HG03196 (cell line): ENCODE results near the gene ZNF536.

Experiments
- ATAC-seq: cut with Tn5 transposase; IDR thresholded peaks from one replicate; pipeline ENCODE4 v1.9.1; 2021; ENCODE audit not compliant: unreplicated experiment

The ZNF536 gene

DNA sequence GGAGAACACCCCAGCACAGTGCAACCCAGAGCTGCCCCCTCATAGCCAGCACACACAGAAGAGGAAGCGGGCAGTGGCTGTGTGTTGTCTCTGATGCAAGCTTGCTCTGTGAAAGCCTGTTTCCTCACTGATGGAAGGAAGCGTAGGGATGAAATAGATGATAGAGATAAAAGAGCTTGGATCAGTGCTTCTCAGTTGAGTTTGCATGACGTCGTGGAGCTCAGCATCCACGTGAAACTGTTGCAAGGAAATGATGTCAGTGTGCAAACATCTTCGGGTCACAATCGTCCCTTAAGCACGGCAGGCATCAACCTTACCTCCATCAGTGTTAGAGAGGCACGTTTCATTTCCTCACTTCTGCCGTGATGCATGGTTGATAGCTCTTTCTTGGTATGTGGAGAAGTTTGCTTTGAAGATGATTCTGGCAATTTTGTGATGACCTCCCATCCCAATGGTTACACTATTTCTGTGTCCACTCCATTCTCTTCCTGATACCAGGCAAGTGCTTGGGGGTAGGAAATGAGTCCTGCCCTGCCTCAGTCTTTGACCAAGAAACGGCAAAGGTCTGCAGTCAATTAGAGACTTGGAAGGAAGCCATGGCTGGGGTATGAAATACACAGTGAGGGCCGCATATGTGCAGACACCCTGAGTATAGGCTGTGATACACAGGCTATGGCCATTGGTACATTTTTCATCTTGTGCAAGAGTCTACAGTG is 183.0 kb downstream of the ZNF536 start:
- ATAC-seq: no peak

DNA sequence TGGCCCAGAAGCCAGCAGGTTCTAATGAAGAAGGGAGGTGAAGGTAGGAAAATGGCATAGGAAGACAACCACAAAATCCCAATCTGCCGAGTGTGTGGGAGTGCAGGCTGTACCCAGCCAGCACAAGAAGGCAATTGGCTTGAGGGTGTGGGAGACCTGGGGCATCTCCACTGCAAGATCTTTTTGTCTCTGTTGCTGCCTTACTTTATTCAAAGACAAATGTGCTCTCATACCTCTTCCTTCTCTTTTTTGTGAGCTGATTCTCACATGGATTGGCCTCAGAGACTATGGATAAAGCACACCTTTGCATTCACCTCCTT is 183.6 kb downstream of the ZNF536 start:
- ATAC-seq: no peak

DNA sequence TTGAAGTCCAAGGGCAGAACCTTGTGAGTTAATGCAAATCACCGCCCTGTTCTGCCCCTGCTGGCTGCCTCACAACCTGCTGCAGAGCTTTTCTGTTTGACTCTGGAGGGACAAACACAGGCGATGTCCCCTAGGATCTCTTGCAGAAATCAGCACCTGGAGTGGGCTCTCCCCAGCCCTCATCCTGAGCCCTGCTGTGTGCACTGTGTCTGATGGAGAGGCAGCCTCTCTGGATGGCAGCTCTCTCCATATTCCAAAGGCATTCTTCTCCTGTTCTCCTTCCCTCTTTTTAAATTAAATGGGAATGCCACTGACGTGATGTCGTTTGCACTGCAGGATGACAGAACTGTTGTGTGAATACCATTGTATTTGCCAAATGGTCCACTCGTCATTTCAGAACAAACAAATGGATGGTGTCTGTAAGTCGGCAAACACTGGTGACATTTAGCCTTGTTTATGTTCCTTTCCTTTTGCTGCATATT is 184.1 kb downstream of the ZNF536 start:
- ATAC-seq: no peak

DNA sequence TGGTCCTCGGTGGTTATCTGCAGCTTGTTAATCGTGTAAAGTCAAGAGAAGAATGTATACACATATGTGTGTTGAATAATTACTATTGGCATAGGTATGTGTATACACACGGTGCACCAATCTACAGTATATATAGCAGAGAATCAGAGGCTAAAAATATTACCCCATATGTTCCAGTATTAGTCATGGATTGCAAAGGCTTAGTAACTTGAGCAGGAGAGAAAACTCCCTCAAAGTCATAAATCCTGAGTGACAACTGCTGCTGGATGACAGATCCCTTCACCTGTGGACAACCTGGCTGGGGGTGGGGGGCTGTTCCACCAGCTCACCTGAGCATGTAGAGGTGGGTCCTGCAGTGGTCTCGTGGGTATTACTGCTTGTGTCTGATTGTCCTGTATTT is 185.0 kb downstream of the ZNF536 start:
- no peak for ATAC-seq

DNA sequence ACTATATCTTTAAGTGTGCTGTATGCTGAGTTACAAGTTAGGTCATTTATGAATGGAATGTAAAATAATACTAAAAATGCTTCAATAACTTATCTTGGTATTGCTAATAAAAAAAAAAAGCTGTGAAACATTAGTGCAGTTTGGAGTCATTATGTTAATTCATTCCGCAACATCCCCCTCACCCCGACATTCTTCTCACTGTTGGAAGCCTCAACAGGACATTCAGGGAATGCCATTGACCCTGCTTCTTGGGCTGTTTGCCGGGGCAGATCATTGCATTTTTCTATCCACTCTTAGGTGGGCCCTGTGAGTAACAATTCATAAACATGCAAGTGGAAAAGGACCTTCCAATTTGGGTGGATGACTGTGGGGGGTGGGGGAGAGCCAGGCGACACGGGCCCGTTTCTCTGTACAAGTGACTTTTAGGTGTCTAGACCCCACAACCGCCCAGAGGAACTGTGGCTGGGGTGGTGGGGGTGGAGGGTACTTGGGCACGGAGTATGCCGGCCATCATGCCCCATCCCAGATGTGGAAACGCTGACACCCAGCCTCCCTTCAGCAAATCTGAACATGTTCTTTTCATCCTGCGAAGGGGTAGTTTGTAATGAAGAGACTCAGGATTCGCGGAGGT is 185.9 kb downstream of the ZNF536 start:
- no peak for ATAC-seq

DNA sequence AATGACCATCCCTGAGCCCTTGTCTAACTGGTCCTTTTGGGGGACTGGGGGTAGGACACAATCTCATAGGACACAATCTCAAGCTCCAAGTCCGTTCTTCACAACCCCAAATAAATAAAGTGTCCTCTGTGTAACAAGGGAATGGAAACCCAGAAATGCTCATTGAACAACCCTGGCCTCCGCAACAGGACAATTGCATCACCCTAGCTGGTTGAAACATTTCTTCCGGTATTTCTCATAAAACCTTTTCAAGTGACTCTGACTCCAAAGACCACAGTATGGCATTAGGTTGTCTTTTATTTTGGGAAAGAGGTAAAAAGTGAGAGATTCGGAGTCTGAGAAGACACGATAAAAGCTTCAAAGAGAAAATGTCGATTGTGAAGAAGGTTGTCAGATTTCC is 186.6 kb downstream of the ZNF536 start:
- no peak for ATAC-seq

DNA sequence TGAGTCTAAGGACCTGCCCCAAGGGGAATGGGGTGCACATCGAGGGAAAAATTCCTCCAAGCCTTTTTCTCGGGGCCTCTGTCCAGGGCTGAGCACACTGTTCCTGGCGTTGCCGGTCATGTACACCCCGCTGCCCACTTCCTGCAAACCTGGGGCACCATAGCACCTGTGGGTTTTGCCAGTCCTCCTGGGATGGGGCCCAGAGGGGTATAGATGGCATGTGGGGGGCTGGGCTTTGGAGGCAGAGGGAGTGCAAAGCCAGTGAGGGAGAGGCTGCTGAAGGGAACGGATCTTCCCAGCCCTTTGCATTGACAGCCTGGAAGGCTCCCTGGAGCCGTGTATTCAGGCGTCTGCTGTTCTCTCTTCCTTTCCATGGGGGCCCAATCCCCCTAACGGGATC is 187.3 kb downstream of the ZNF536 start:
- ATAC-seq: no peak

DNA sequence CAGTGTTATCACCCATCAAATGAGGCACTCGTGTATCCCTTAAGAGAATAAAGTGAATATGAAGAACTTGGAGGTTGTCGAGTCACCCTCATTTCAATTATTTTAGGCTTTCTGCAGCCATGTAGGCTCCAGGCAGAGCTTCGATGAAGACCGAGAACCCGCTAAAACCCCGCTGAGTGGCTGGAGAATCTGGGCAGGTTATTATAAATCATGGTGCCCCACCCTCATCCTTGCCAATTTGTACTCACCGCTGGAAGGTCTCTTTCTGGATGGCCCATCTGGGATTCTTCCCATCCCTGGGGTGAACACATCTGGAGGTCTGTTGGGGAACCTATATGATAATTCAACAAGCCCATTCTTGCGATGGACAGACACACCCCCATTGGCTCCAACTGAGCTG is 190.8 kb downstream of the ZNF536 start:
- ATAC-seq: no peak

DNA sequence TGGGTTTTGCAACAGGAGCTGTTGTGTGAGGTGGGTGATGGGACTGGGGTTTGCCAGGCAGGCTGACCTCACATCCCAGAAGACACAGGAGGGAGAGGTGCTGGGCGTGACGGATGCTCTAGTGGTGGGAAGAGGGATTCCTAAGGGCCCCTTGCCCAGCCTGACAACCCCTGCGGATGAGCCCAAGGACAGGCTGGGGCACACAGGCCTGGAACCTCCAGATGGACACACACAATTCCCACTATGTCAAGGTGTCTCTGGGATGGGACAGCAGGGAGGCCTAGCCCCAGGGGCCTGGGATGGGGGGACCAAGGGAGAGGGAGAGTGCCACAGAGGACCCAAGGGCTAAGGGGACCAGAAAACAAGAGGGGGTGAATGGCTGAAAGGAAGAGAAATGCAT is 191.5 kb downstream of the ZNF536 start:
- no peak for ATAC-seq

DNA sequence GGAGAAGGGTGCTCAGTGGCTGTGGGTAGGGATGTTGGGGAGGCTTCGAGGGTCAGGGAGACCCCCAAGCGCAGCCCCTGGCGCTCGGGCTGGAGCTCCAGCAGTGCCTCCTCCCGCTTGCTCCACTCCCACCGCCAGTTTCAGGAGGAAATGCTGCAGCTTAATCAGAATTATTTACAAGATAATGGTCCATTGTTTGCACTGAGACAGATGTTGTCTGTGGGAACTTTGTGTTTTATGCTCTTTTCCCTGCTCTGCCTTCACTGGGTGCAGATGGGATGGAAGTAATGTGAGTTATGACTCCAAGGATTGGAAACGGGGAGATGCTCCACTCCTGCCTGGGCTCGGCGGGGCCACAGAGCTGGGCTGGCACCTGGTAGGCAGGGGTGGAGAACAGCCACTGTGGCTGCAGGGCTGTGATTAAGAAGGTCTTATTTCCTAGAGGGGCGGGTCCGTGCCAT is 192.4 kb downstream of the ZNF536 start:
- ATAC-seq: no peak

DNA sequence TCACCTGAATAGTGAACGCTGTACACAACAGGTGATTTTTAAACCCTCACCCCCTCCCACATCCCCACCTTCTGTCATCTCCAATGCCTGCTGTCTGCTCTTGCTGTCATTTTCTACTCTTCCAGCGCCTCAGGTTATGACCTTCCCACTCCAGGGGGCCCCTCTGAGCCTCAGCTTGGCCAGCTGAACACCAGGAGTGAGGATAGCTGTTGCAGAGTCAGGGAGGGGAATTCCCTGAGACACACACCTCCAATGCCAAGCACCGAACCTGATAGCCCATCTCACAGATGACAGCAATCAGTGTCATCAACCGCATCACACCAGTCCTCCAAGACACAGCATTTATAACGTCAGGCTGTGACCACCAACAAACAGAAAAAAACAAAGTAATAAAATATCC is 193.5 kb downstream of the ZNF536 start:
- no peak for ATAC-seq

DNA sequence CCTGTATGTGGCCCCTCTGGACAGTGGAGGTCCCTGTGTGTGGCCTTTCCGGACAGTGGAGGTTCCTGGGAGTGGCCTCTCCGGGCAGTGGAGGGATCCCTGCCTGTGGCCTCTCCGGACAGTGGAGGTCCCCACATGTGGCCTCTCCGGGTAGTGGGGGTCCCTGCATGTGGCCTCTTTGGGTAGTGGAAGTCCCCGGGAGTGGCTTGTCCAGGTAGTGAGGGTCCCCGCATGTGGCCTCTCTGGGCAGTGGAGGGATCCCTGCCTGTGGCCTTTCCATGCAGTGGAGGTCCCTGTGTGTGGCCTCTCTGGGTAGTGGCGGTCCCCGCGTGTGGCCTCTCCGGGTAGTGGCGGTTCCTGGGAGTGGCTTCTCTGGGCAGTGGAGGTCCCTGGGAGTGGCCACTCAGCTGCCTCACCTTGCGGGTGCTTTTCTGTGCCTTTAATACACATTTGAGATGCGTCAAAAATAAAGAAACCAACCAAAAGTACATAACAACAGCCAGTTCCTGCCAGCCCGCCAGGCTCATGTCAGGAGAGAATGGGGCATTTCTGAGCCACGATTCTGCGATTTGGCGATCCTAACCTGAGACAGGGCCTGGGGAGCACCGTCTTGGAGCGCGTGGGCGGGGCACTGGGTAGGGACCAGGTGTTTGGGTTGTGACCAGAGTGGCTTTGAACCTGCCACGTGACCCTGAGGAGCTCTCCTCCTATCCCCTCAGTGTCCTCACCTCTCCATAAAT is 194.7 kb downstream of the ZNF536 start:
- no peak for ATAC-seq

DNA sequence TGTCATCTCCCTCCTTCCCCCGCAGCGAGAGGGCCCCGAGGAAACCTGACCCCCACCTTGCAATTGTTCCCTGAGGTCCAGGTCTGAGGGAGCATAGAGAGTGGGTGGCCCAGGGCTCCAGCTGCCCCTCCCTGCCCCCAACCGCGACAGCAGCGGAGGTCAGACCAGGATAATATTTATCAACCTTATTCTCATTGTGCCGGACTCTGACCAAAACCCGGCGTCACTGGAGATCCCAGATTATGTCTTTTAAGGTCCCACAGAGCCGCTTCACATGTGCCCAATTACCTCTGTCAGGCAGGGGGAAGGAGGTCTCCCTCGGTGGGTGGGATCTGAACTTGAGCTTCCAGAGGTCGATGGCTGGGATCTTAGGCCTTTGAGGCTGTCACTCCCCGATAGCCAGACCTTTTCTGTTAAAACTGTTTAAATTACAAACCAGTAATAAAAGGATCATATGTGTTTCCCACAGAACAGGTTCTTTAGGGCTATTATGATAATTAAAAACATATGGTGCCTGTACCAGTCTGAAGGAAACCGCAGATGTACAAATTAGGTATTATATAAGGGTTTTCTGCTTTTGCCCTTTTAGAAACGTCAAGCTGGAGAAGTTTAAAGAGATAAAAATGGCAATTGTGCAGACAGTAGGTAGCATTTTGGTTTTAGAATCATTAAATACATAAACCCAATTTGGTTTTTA is 195.5 kb downstream of the ZNF536 start:
- ATAC-seq: no peak

DNA sequence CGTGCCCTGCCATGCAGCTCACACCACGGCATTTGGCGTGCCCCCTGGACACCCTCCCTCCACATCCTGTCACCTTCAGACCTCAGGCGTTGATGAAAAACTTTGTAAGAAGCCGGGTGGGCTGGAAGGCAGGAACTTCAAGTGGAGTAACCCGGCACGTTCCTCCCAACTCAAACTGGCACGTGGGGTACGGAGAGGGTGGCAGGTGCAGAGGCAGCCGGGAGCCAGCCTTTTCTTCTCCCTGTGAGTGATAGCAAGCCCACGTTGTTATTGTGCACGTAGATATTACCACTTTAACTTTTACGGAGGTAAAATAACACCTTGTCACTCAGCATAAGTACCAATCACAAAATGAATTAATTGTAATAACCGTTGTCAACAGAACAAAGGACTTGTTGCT is 198.0 kb downstream of the ZNF536 start:
- no peak for ATAC-seq

DNA sequence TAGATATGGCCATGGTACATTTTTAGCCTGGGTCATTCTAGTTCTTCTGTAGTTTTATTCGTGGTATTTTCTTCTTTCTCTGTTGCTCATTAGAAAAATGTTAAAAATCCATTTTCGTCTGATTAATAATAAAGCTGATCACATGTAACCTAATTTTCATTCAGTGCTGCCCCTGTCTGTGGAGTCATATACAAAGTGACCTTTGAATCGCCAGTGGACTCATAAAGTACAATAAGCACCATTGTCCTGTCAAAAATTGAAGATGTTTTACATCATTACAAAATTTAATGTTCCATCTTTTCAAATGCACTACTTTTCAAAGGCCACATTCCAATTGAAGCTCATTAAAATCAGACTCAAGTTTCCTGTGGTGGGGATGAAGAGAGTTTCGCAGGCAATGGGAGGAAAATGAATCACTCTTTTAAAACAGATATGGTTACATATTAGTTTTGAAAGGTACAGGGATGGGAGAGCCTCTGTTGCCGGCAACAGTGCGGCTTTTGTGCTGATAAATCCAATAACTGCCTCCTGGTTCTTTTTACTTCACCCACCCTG is 205.4 kb downstream of the ZNF536 start:
- ATAC-seq: no peak

DNA sequence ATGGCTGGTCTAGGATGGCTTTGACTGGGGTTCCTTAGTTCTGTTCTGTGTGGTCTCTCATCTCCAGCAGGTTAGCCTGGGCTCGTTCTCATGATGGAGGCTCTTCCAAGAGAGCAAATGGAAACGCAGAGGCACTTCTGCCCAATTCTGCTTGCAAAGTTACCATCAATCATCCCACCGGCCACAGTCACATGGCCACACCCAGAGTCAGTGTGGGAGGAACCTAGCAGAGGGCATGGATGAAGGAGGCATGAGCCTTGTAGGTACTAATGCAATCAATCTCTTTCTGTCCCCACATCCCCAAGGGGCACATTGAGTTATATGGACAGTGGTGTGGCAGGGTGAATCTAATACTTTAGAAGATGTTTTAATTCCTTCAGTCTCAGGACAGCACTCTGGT is 207.2 kb downstream of the ZNF536 start:
- ATAC-seq: no peak

DNA sequence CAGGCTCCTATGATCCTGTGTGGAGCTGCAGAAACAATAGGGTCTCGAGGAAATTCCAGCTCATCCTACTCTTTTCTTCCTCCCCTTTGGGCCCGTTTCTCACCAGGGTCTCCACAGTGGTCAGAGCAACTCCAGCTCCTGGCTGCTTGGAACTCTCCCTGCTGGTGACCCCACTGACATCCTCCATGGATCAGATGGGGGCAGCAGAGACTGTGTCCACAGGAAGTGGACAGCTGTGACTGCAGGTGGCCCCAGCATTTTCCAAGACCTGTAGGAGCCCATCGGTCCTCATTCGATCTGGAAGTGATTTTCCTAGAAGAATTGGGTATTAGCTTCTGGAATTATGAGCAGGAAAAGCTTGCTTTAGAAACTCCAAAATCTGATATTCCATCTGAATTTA is 208.5 kb downstream of the ZNF536 start:
- ATAC-seq: no peak

DNA sequence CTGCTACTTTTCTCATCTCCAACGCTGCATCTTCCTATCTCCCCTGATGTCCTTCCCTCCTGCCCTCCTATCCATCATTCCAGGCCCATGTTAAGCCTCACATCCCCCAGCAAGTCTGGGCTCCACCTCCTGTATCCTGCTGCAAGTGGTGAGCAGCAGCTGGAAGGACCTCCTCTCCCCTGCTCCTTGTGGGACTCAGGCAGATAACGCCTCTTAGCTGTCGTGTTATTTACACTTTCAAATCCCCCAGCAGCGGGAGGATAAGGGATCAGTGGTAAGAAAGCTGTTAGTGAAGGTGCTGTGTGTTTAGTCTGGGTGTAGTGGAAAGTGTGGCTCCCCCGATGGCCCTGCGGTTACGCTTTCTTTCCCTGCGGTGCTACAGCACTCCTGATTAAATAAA is 211.9 kb downstream of the ZNF536 start:
- ATAC-seq: no peak

DNA sequence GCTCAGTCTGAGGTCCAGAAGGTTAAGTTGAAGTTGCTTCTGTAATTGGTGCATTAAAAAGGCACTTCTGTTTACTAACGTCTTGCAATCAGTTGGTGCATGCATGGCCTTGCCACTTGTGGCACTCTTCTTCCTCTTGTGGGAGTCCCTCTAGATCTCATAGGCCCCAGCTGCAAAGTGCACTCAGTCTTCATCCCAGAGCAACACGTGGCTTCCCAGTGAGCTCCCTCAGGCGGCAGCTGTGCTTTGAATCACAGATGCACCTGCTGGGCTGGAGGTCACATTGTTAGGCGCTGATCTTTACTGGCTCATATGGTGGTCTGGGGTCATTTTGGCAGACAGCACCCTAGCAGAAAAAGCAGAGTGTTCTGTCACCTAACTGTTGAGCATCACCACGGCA is 215.7 kb downstream of the ZNF536 start:
- ATAC-seq: no peak

DNA sequence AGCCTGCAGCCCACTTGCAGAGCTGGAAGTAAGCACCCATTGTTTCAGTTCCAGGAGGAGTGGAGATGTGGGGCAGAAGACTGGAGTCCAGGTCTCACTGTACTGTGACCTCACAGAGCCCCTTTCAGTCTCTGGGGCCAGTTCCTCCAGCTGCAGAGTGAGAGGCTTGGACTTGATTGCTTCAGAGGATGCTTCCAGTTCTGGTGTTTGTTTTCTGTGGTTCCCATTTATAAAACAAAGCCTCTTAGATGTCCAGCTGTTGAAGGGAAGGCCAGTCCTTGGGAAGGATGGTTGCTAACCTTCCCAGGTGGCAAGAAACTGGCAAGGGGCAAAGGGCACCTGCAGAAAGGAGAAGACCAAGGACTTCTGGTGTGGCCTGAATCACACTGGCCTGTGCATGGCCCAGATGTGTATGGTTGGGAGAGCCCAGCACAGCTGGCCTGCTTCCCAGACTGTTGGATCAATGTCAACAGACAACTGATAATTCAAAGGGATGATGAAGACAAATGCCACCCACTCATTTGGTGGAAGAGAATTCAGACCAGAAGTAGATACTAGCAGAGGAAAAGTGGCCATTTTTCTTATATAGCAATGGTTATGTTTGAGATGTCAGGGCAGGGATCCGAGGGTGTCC is 218.5 kb downstream of the ZNF536 start:
- no peak for ATAC-seq

DNA sequence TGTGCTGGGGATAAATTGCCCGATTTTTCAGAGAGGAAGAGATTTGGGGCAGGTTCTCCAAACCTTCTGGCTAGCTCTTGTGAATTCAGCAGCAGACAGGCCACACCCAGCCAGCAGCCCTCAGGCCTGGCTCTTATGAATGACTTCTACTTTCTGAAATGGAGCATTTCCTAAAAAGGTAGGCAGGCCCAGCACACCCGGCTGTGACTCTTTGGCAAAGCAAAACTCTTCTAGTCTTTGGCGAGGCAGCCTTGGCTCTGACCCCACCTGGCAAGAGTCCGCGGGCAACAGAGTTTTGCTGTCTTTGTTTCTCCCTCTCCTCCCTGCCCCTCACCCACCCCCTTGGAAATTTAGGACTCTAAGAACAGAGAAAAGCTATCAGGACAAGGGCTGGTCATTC is 221.2 kb downstream of the ZNF536 start:
- ATAC-seq: no peak
